Stimulated activated naive B cell treated with anti-CD40 and anti-IgM and Interleukin-4, amounts not matched to agents 10 μg/mL and 1 μg/mL and 100 μg/mL, for 72 hours (primary cell): ENCODE results near the gene C11orf58.
A peak's percentile ranks its signal among the peaks of the same experiment; 100 is the strongest.

Experiments used
- ATAC-seq, 2 donors: fragments of 150-1000 bp; cut with Tn5 transposase; replicated peaks; 2 replicates each; pipeline ENCODE4 v1.10.0; 2021; ENCODE audit warnings: moderate library complexity in 1 of 2
- DNase-seq: peaks from one replicate; pipeline ENCODE4 v3.0.0; 2021
- H3K27ac Mint-ChIP-seq: one replicate; pipeline ENCODE4 v1.8.0; 2022; ENCODE audit warnings: mild to moderate bottlenecking, mixed read lengths
- H3K27me3 Mint-ChIP-seq, 2 donors: one replicate each; pipeline ENCODE4 v1.8.0; 2022; ENCODE audit warnings: mixed read lengths in 2 of 2
- H3K36me3 Mint-ChIP-seq, 2 donors: one replicate each; pipeline ENCODE4 v1.8.0; 2022; ENCODE audit warnings: mixed read lengths in 2 of 2, mild to moderate bottlenecking in 1 of 2
- H3K4me1 Mint-ChIP-seq, 2 donors: one replicate each; pipeline ENCODE4 v1.8.0; 2022; ENCODE audit warnings: mixed read lengths in 2 of 2, mild to moderate bottlenecking in 1 of 2
- H3K4me3 Mint-ChIP-seq, 2 donors: one replicate each; pipeline ENCODE4 v1.8.0; 2022; ENCODE audit warnings: mild to moderate bottlenecking in 2 of 2, mixed read lengths in 2 of 2, moderate library complexity in 1 of 2
- H3K9me3 Mint-ChIP-seq, 2 donors: one replicate each; pipeline ENCODE4 v1.8.0; 2022; ENCODE audit warnings: mixed read lengths in 2 of 2, mild to moderate bottlenecking in 1 of 2

The C11orf58 gene

DNA sequence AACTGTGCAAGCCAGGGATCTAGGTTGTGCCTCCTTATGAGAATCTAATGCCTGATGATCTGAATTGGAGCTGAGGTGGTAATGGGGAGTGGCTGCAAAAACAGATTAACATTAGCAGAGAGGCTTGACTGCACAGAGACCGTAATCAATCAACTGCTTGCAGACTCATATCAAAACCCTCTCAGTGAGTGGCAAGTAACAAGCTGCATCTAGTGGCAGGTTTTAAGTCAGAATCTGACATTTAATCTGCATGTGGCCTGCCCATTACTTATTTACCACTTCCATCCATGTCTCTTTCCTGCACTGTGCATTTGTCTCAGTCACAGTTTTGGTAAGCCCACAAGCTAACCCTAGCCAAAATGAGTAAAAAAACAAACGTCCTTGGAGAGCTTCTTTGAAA lies 11.2 kb downstream of the C11orf58 start:
- peaks cover 2 to 14% of the 10 kb centered on the region in 2 donors for H3K4me1 Mint-ChIP-seq
- peak; percentile 56 to 58 for ATAC-seq
- no peaks in the 10 kb centered on the region for H3K27me3 Mint-ChIP-seq
- H3K9me3 Mint-ChIP-seq, result no peaks in the 10 kb centered on the region
- H3K4me3 Mint-ChIP-seq, result no peak overlapping the region
- no peak overlapping the region for H3K27ac Mint-ChIP-seq
- peaks cover 34 to 37% of the 10 kb centered on the region in 2 donors for H3K36me3 Mint-ChIP-seq
- no peak for DNase-seq

DNA sequence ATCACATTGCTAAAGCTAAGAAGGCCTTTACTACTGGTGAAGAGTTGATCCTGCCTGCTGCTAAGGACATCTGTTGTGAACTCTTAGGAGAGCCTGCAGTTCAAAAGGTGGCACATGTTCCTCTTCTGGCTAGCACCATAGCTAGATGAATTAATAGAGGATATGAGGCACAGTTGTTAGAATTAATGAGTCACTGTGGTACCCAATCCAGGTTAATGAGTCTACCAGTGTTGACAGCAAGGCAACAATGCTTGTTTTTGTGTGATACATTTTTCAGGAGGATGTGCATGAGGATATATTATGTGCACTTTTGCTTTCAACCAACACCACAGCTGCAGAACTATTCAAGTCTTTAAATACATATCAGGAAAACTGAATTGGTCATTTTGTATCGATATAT lies 12.0 kb downstream of the C11orf58 start:
- Mint-ChIP-seq H3K27ac (no peak overlapping the region), H3K4me1 (peaks cover 2 to 12% of the 10 kb centered on the region in 2 donors), H3K4me3 (no peak overlapping the region), H3K9me3 (no peaks in the 10 kb centered on the region), H3K36me3 (peaks cover 37 to 38% of the 10 kb centered on the region in 2 donors), H3K27me3 (no peaks in the 10 kb centered on the region)
- ATAC-seq, result peak in 1 of 2 donors; percentile 36
- no peak for DNase-seq

DNA sequence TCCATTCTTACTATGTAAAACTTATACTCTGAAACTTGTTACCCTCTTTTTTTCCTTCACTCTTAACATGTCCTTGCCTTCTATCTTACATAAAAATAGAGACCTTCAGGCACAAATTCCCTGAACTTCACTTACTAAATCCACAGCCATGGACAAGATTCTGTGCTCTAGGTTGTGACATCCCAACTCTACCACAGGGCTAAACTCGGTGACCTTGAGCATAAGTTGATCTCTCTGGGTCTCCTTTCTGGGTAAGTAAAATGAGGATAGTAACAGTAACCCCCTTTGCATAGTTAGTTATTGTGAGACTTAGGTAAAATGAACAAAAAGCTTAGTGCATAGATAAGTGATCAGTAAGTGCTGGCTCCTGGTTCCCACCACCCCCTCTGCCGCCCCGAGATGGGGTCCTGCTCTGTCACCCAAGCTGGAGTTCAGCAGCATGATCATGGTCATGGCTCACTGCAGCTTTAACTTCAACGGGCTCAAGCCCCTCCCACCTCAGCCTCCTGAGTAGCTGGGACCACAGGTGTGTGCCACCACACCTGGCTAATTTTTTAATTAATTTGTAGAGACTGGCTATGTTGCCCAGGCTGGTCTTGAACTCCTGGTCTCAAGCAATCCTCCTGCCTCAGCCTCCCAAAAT lies 20.1 kb downstream of the C11orf58 start:
- Mint-ChIP-seq H3K9me3 (peaks cover 6 to 9% of the 10 kb centered on the region in 2 donors), H3K4me1 (peaks cover 9 to 15% of the 10 kb centered on the region in 2 donors), H3K36me3 (peaks cover 21 to 36% of the 10 kb centered on the region in 2 donors), H3K27ac (no peak overlapping the region), H3K27me3 (no peaks in the 10 kb centered on the region), H3K4me3 (no peak overlapping the region)
- no peak for ATAC-seq
- DNase-seq, result no peak

DNA sequence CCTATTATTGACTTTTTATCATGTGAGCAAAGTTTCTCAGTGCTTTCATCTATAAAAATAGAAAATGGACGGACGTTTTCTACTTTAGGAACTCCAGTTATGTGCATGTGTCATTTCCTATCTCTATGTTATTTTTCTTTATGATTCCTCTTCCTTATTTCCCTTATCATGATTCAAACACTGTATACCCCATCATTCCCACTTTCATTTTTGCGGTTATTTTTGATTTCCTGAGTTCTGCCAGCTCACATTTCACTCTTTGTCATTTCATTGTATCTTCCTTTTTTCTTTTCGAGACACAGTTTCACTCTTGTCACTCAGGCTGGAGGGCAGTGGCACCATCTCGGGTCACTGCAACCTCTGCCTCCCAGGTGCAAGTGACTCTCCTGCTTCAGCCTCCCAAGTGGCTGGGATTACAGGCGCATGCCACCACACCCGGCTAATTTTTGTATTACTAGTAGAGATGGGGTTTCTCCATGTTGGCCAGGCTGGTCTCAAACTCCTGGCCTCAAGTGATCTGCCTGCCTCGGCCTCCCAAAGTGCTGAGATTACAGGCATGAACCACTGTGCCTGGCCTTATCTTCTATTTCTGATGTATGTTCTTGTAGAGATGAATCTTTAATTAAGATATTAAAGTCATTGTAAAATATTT lies 21.5 kb downstream of the C11orf58 start:
- Mint-ChIP-seq H3K4me3 (peak overlapping the region; percentile 0), H3K9me3 (peaks cover 6 to 9% of the 10 kb centered on the region in 2 donors), H3K36me3 (peaks cover 13 to 28% of the 10 kb centered on the region in 2 donors), H3K4me1 (peaks cover 9 to 15% of the 10 kb centered on the region in 2 donors), H3K27me3 (no peaks in the 10 kb centered on the region), H3K27ac (peak overlapping the region; percentile 11)
- peak; percentile 39 to 56 for ATAC-seq
- no peak for DNase-seq

DNA sequence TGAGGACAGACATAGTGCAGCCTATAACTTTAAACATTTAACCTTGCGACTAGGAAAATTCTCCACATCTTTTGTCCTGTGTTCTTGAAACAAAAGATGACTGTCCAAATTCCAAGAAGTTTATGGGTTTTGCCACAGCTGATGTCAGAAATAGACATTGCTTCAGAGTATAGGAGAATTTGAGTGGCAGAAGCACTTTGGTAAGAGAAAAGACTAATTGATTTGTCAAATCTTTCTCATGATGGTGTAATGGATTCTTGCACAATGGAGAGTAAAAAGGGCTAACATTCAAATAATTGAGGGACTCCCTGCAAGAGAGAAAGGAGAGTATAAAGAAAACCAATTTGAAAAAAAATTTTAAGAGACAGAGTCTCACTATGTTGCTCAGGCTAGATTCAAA lies 25.3 kb downstream of the C11orf58 start:
- H3K27me3 Mint-ChIP-seq, result peaks cover 0 to 4% of the 10 kb centered on the region in 2 donors
- no peak for DNase-seq
- no peak overlapping the region for H3K4me3 Mint-ChIP-seq
- H3K9me3 Mint-ChIP-seq, result peaks cover 4% of the 10 kb centered on the region in 2 donors
- no peak overlapping the region for H3K27ac Mint-ChIP-seq
- H3K4me1 Mint-ChIP-seq, result peaks cover 9 to 14% of the 10 kb centered on the region in 2 donors
- ATAC-seq, result no peak
- peaks cover 4 to 12% of the 10 kb centered on the region in 2 donors for H3K36me3 Mint-ChIP-seq

DNA sequence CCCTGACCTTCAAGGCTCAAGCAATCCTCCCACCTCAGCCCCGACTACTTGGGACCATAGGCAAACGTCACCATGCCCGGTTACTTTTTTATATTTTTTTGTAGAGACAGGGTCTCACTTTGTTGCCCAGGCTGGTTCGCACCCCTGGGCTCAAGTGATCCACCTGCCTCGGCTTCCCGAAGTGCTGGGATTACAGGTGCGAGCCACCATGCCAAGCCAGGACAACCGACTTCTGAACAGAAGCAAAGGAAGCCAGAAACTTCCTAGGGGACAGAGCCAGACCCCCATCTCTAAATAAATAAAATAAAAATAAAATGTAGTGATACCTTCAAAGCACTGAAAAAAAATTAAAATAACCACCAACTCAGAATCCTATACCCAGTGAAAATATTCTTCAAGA lies 26.4 kb downstream of the C11orf58 start:
- no peak overlapping the region for H3K27ac Mint-ChIP-seq
- peaks cover 1 to 4% of the 10 kb centered on the region in 2 donors for H3K4me1 Mint-ChIP-seq
- ATAC-seq, result no peak

DNA sequence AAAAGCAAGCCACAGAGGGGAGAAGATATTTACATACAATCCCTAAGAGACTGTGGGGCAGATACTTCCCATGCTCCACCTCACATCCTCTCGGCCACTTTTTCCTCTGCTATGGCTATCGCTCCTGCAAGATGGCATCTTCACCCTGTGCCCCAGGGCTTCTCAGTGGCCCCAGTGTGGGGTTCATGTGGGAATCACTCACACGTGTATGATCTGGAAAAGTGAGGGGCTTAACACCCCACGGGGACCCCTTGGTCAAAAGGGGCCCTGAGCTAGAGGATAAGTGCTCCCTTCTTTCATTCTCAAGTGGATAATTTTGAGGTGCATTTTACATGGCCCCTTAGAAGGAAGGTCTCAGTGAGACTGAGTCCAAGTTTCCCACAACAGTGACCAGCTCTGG lies 28.7 kb downstream of the C11orf58 start:
- no peaks in the 10 kb centered on the region for H3K4me1 Mint-ChIP-seq
- DNase-seq, result no peak
- H3K4me3 Mint-ChIP-seq, result no peak overlapping the region

More for the DNA sequence above, 26.4 kb downstream of the C11orf58 start:
- no peak for DNase-seq
- Mint-ChIP-seq H3K4me3 (no peak overlapping the region), H3K9me3 (no peaks in the 10 kb centered on the region), H3K27me3 (peaks cover 4 to 6% of the 10 kb centered on the region in 2 donors), H3K36me3 (peaks cover 3 to 6% of the 10 kb centered on the region in 2 donors)

DNA sequence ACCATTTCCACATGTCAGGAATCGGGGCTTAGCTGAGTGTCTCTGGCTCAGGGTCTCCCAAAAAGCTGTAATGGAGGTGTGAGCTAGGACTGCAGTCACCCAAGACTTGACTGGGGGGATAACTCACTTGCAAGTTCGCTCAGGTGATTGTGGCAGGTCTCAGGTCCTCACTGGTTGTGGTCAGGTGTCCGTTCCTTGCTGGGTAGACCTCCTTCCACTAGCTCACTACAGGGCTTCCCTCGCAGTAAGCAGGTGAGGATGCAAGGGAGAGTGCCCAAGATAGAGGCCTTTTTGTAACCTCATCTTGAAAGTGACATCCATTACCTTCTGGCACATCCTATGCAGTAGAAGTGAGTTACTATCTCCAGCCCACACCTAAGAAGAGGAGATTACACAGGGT lies 29.5 kb downstream of the C11orf58 start:
- DNase-seq, result no peak
- Mint-ChIP-seq H3K9me3 (no peaks in the 10 kb centered on the region), H3K27me3 (peaks cover 4 to 6% of the 10 kb centered on the region in 2 donors), H3K36me3 (peaks cover 0 to 6% of the 10 kb centered on the region in 2 donors), H3K4me3 (no peak overlapping the region), H3K4me1 (no peaks in the 10 kb centered on the region), H3K27ac (no peak overlapping the region)
- ATAC-seq, result no peak

More for the DNA sequence above, 28.7 kb downstream of the C11orf58 start:
- Mint-ChIP-seq H3K27me3 (peaks cover 4 to 6% of the 10 kb centered on the region in 2 donors), H3K27ac (no peak overlapping the region), H3K9me3 (no peaks in the 10 kb centered on the region), H3K36me3 (peaks cover 0 to 6% of the 10 kb centered on the region in 2 donors)
- no peak for ATAC-seq

DNA sequence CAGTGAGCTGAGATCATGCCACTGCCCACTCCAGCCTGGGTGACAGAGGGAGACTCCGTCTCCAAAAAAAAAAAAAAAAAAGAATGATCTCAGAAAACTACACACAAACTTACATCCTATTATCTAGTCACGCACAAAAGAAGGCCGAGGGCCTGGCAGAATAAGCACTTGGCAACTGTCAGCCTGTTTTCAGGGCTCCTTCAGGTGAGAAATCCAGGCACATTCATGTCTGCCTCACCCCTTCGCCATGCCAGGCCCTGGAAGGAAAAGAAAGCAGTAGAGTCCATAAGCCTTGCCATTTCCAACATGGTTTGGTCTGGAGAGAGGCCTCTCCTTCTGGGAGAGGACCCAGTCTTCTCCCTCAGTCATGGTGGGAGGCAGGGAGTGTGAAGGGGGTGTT lies 30.9 kb downstream of the C11orf58 start:
- Mint-ChIP-seq H3K27ac (no peak overlapping the region), H3K9me3 (no peaks in the 10 kb centered on the region), H3K4me1 (no peaks in the 10 kb centered on the region), H3K4me3 (no peak overlapping the region), H3K36me3 (peaks cover 0 to 6% of the 10 kb centered on the region in 2 donors), H3K27me3 (peaks cover 4 to 6% of the 10 kb centered on the region in 2 donors)
- no peak for ATAC-seq
- no peak for DNase-seq

DNA sequence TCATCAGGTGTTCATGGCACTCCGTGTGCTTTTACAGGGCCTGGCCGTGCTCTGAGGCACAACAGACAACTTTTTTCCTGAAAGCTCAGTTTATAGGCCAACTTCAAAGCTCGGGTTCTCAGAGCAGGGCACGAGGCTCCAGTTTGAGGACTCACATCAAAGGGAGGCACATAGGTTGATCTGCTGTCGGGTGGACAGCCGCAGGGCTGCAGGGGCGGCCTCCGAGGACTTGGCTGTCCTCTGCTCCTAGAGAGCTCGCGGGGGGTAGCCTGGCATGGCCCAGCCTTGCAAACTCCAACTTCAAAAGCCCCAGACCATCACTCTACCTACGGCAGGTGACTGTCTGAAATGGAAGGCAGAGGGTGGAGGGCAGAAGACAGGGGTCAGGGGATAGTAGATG lies 31.6 kb downstream of the C11orf58 start:
- DNase-seq (no peak), ATAC-seq (no peak)
- Mint-ChIP-seq H3K4me1 (no peaks in the 10 kb centered on the region), H3K27me3 (peaks cover 4 to 6% of the 10 kb centered on the region in 2 donors), H3K27ac (no peak overlapping the region), H3K9me3 (no peaks in the 10 kb centered on the region), H3K36me3 (peaks cover 0 to 6% of the 10 kb centered on the region in 2 donors), H3K4me3 (no peak overlapping the region)

DNA sequence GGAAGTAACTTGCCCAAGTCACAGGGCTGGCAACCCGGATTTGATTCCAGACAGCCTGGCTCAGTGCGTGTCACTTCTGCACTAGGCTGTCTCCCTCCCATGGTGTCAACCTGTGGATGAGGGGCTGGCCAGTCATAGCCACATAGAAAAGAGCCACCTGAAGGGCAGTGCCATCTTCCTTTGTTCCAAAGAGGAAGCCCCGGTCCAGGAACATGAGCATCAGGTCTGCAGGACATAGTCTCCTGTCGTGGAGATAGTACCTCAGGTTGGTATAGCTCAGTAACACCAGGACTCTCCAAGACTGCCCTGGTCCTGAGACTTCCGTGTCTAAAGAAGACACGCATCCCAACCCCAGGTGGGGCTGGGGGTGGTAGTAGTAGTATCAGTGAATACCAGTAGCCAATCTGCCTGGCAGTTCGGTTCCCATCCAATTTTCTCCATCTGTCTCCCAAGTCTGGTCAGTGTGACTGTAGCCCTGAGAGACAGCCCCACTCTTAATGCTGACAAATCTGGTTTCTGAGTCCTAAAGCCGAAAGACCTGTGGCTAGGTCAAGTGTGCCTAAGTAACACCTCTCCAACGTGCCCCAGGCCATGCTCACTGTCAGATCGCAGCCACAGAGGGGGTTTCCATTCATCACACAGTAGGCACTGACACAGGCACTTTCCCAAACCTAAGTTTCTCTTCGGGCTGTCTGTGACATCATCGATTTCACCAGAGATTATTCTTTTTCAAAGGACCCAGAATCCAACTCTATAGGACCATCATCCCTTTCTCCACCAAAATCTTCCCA lies 33.1 kb downstream of the C11orf58 start:
- no peak overlapping the region for H3K4me3 Mint-ChIP-seq
- DNase-seq (no peak), ATAC-seq (no peak)
- H3K27me3 Mint-ChIP-seq, result peaks cover 4 to 6% of the 10 kb centered on the region in 2 donors
- no peaks in the 10 kb centered on the region for H3K9me3 Mint-ChIP-seq
- H3K36me3 Mint-ChIP-seq, result peaks cover 6 to 10% of the 10 kb centered on the region in 2 donors
- no peak overlapping the region for H3K27ac Mint-ChIP-seq
- H3K4me1 Mint-ChIP-seq, result no peaks in the 10 kb centered on the region

DNA sequence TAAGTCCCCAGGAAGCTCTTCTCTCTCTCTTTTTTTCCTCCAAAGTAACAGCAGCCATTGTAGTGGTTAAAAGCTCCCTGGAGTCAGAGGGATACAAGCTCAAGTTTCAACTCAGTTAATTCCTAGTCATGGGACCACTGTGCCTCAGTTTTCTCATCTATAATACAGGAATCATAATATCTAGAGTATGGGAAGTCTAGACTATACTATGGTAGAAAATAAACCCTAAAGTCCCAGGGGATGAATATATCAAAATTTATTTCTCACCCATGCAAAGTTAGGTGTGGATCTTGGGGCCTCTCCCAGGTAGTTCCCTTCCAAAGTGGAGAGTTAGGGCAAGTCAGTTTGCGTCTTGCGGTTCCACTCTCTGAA lies 33.7 kb downstream of the C11orf58 start:
- no peak overlapping the region for H3K27ac Mint-ChIP-seq
- H3K36me3 Mint-ChIP-seq, result peaks cover 11 to 14% of the 10 kb centered on the region in 2 donors
- H3K27me3 Mint-ChIP-seq, result peaks cover 4 to 6% of the 10 kb centered on the region in 2 donors
- no peaks in the 10 kb centered on the region for H3K4me1 Mint-ChIP-seq
- DNase-seq (no peak), ATAC-seq (no peak)
- no peak overlapping the region for H3K4me3 Mint-ChIP-seq
- no peaks in the 10 kb centered on the region for H3K9me3 Mint-ChIP-seq

DNA sequence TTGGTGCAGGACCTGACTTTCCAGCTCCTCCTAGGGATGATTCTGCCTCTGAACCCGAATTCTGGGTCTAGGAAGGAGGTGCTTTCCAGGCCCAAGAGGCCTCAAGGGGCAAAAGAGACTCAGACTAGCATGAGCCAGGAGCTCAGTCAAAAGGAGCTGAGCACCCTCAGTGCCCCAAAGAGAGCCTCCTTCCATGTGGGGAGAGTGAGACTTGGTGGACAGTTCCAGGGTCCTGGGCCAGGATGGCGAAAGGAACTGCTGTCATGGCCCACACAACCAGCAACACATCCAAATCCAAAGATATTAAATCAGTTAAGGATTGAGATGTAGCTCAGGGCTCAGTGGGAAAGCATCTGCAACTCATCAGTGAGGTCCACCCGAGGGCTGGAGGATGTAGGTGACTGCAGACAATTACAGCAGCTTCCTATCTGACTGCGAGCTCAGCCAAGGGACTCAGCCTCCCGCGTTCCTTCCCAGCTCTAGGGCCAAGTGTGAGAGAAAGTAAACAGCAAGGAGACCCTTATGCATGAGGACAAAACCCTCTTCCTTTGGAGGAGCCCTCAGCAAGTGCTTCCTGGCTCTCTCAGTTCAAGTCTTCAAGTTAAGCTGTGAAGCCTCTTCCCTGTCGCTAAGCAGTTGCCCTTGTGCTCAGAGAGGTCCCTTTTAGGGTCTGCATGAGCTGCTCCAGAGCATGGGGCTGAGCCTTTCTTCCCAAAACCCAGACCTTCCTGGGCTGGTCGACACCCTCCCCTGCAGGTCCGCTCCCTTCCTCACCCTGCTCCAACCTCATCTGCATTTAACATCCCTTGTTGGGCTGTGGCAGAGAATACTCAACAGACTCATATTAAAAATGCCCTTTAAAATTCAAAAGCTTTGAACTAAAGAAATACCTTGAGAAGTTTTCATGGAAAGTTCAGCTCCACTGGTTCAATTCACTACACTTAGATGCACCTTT lies 35.8 kb downstream of the C11orf58 start:
- H3K4me1 Mint-ChIP-seq, result no peaks in the 10 kb centered on the region
- no peaks in the 10 kb centered on the region for H3K9me3 Mint-ChIP-seq
- H3K36me3 Mint-ChIP-seq, result peaks cover 16 to 18% of the 10 kb centered on the region in 2 donors

More for the DNA sequence above, 35.8 kb downstream of the C11orf58 start:
- Mint-ChIP-seq H3K4me3 (no peak overlapping the region), H3K27ac (no peak overlapping the region), H3K27me3 (peaks cover 0 to 4% of the 10 kb centered on the region in 2 donors)
- no peak for DNase-seq
- no peak for ATAC-seq
